ENCODE results near the gene RAP1GAP2. TPM values are rescaled to one million over a fixed set of nuclear protein-coding genes. Genes with fewer than 3 reads are reported as not detected.

The RAP1GAP2 gene
- total and polyA plus RNA-seq, 2 of the 8 experiments (the other 6 are each of a cell fraction or from before 2014, with no cell fraction given) = 24.0 to 63.8 TPM

DNA sequence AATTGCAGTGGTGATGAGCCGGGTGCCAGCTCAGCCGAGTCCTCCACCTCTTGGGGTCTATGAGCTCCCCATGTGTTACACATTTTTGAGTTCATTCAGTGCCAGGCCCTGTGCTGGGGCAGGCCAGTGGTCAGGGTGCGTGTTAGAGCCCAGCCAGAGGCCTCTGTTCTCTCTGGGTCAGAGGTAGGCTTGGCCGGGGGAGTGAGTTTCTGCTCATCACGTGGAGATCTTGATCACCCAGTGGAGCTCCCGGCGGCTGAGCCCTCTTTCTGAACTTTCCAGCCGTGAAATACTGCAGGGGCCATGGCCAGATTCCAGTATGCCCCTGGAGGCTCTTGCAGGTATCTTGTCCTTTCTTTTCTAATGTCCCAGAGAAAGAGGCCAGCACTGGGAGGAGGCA, 93.0 kb downstream of the RAP1GAP2 start:
- peaks cover 0 to 74% of the 10 kb centered on the region in 2 experiments; a peak in 3 of 4 replicates for H3K79me2 ChIP-seq (ENCODE audit: control insufficient read depth in 1 of 2, insufficient read depth in 2 of 2, low read length in 2 of 2)
- H4K91ac ChIP-seq (replicated peaks; ENCODE audit: insufficient read length, low read length) = peak overlapping the region; percentile 56
- H3K23ac ChIP-seq (ENCODE audit: insufficient read length) = no peak overlapping the region
- no peak overlapping the region for H2BK20ac ChIP-seq (ENCODE audit: low read length)
- no peak overlapping the region; the same call in 1 of the 2 replicates for H2BK12ac ChIP-seq (ENCODE audit: low read depth, low read length)
- H4K8ac ChIP-seq (ENCODE audit: extremely low read depth, insufficient read depth, low read length) = no peak overlapping the region
- no peaks in the 10 kb centered on the region for H3K23me2 ChIP-seq (ENCODE audit: low read depth, low read length)
- H2AFZ ChIP-seq (ENCODE audit: low read length) = no peak overlapping the region
- H3K56ac ChIP-seq (replicated peaks; ENCODE audit: insufficient read length, low read depth, low read length) = no peak overlapping the region
- DNase-seq (ENCODE audit: low read depth in 1 of 2, low spot score in 2 of 2) (no peak), FAIRE-seq (no peak)
- H3K18ac ChIP-seq (ENCODE audit: extremely low read depth, low read length) = no peak overlapping the region
- H3K4me1 ChIP-seq (replicated peaks in 1 of 4; ENCODE audit: control insufficient read depth in 3 of 4, insufficient read depth in 4 of 4, low read length in 3 of 4) = peaks cover 3 to 9% (median 7%) of the 10 kb centered on the region in 4 experiments; a peak in 6 of 7 replicates
- 86% methylated on average over 8 of the region's 8 CpGs; no CpG with 5 or more reads in 1 of the 2 experiments for WGBS, 2 experiments (ENCODE audit: extremely low coverage in 1 of 2, insufficient coverage in 1 of 2, insufficient read length in 1 of 2, insufficient replicate concordance in 2 of 2, low coverage in 1 of 2, low lambda C conversion rate in 2 of 2, missing lambda C conversion rate in 1 of 2)
- peaks cover 3 to 19% of the 10 kb centered on the region in 2 experiments for H4K20me1 ChIP-seq (replicated peaks in 1 of 2; ENCODE audit: control insufficient read depth in 1 of 2, insufficient read depth in 2 of 2, low read length in 2 of 2)
- no peak overlapping the region for H3K27ac ChIP-seq (ENCODE audit: low read depth, low read length)
- no peak overlapping the region for H3K4ac ChIP-seq (replicated peaks; ENCODE audit: insufficient read length, low read depth, low read length)
- H4K5ac ChIP-seq (ENCODE audit: insufficient read length, low read depth, low read length) = no peak overlapping the region
- no peak overlapping the region for H3K9ac ChIP-seq (replicated peaks in 1 of 4; ENCODE audit: extremely low read depth in 1 of 4, low read depth in 3 of 4, low read length in 3 of 4)
- H2BK5ac ChIP-seq (ENCODE audit: low read depth, low read length) = peak overlapping the region; percentile 69
- no peaks in the 10 kb centered on the region for H3K27me3 ChIP-seq (replicated peaks in 1 of 4; ENCODE audit: control insufficient read depth in 3 of 4, extremely low read depth in 1 of 4, insufficient read depth in 3 of 4, low read length in 3 of 4)
- no peaks in the 10 kb centered on the region for H3K36me3 ChIP-seq (ENCODE audit: control insufficient read depth in 2 of 4, insufficient read depth in 4 of 4, low read length in 3 of 4)
- POLR2A ChIA-PET (ENCODE audit: partially characterized antibody) = interaction anchor here (0.8 to 4.6 kb wide), 4 partner anchors 11 to 26 kb away, joined by 3 to 17 read pairs (median 4); no protein-coding TSS in a partner anchor
- TF ChIP-seq SIX5 (IDR thresholded peaks at IDR 0.05; ENCODE audit: low read depth, low read length) = no peak
- TF ChIP-seq TBP (IDR thresholded peaks at IDR 0.05; ENCODE audit: low read depth, low read length) = no peak
- TF ChIP-seq TAF7 (optimal IDR thresholded peaks at IDR 0.05; ENCODE audit: borderline replicate concordance, low read depth, low read length) = no peak
- TF ChIP-seq CBX5 (IDR thresholded peaks at IDR 0.05; ENCODE audit: low read depth, low read length) = no peak
- TF ChIP-seq, protein P1, sequence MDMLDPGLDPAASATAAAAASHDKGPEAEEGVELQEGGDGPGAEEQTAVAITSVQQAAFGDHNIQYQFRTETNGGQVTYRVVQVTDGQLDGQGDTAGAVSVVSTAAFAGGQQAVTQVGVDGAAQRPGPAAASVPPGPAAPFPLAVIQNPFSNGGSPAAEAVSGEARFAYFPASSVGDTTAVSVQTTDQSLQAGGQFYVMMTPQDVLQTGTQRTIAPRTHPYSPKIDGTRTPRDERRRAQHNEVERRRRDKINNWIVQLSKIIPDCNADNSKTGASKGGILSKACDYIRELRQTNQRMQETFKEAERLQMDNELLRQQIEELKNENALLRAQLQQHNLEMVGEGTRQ (IDR thresholded peaks at IDR 0.05; ENCODE audit: low read length) = no peak
- no peak for TF ChIP-seq EGR1 (IDR thresholded peaks at IDR 0.05; ENCODE audit: borderline replicate concordance, low read depth, low read length)
- no peak for TF ChIP-seq KDM1A (IDR thresholded peaks at IDR 0.05; ENCODE audit: borderline replicate concordance, low read length)
- TF ChIP-seq, protein P2, sequence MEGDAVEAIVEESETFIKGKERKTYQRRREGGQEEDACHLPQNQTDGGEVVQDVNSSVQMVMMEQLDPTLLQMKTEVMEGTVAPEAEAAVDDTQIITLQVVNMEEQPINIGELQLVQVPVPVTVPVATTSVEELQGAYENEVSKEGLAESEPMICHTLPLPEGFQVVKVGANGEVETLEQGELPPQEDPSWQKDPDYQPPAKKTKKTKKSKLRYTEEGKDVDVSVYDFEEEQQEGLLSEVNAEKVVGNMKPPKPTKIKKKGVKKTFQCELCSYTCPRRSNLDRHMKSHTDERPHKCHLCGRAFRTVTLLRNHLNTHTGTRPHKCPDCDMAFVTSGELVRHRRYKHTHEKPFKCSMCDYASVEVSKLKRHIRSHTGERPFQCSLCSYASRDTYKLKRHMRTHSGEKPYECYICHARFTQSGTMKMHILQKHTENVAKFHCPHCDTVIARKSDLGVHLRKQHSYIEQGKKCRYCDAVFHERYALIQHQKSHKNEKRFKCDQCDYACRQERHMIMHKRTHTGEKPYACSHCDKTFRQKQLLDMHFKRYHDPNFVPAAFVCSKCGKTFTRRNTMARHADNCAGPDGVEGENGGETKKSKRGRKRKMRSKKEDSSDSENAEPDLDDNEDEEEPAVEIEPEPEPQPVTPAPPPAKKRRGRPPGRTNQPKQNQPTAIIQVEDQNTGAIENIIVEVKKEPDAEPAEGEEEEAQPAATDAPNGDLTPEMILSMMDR (IDR thresholded peaks at IDR 0.05; ENCODE audit: control extremely low read depth in 1 of 3, insufficient read depth in 1 of 3, low read depth in 1 of 3, low read length in 3 of 3) = no peak
- no peak for TF ChIP-seq SP1 (IDR thresholded peaks at IDR 0.05; ENCODE audit: low read depth, low read length)
- no peak for TF ChIP-seq SAP30 (IDR thresholded peaks at IDR 0.05; ENCODE audit: insufficient read depth, insufficient replicate concordance, low read length)
- CTCF ChIA-PET (ENCODE audit: partially characterized antibody) = interaction anchor here (0.8 to 1.6 kb wide), 5 partner anchors 10 to 40 kb away, joined by 3 to 8 read pairs (median 4); no protein-coding TSS in a partner anchor
- H2AK5ac ChIP-seq (ENCODE audit: low read depth, low read length) = 0 out of 2 replicates have a peak overlapping the region, but pooled peaks have one; percentile 65
- H3K14ac ChIP-seq (ENCODE audit: insufficient read length) = no peak overlapping the region
- H3K9me3 ChIP-seq (ENCODE audit: insufficient read depth in 2 of 2, low read depth in 1 of 2, low read length in 1 of 2) = no peaks in the 10 kb centered on the region
- 0 out of 2 replicates have a peak overlapping the region, but pooled peaks have one; percentile 99 for H2BK15ac ChIP-seq (ENCODE audit: low read length)
- no peak overlapping the region for H2BK120ac ChIP-seq (replicated peaks; ENCODE audit: low read depth, low read length)
- no peak overlapping the region for H3K4me3 ChIP-seq (ENCODE audit: extremely low read depth in 1 of 4, insufficient read depth in 2 of 4, low read depth in 3 of 4, low read length in 4 of 4)
- H3K4me2 ChIP-seq (ENCODE audit: insufficient read depth in 1 of 2, low read depth in 2 of 2, low read length in 2 of 2) = no peak overlapping the region
- peaks cover 10% of the 10 kb centered on the region for H3K79me1 ChIP-seq (ENCODE audit: low read depth, low read length)
